Ovary (tissue), 9 donors: ENCODE data around the gene PLPP6. TPM values are rescaled to one million over a fixed set of nuclear protein-coding genes. Genes with fewer than 3 reads are reported as not detected.

ENCODE experiments used
- DNase-seq, 5 donors: peaks; one replicate each; pipeline ENCODE4 v3.0.0-alpha.2; 2019 to 2020
- H3K27ac ChIP-seq, 2 donors: fragments of 200-600 bp; one replicate each; pipeline versions ENCODE4 v1.5.1 to v1.8.0; 2019 to 2022
- H3K27me3 ChIP-seq: fragments of 200-600 bp; one replicate; pipeline ENCODE4 v1.8.0; 2022
- H3K36me3 ChIP-seq: fragments of 200-600 bp; sonication (generic); one replicate; pipeline ENCODE4 v1.5.1; 2019
- H3K4me1 ChIP-seq: one replicate; pipeline ENCODE4 v1.8.1; 2013; ENCODE audit warnings: mild to moderate bottlenecking, moderate library complexity; ENCODE audit not compliant: insufficient read depth
- H3K4me3 ChIP-seq: fragments of 200-600 bp; sonication (generic); one replicate; pipeline ENCODE4 v1.5.1; 2017
- H3K9me3 ChIP-seq, 2 donors: fragments of 200-600 bp in 1 of 2; sonication (generic) in 1 of 2; one replicate each; pipeline versions ENCODE4 v1.5.1 to v1.8.1; 2013 to 2019; ENCODE audit warnings: mild to moderate bottlenecking in 1 of 2, moderate library complexity in 1 of 2
- CTCF ChIP-seq, 3 donors: fragments of 450-650 bp in 2 of 3; fragments of 200-600 bp in 1 of 3; IDR thresholded peaks; one replicate each; pipeline versions ENCODE4 v1.5.1 to v1.8.0; 2016 to 2022; ENCODE audit warnings: antibody characterized with exemption in 3 of 3, mild to moderate bottlenecking in 1 of 3
- EP300 ChIP-seq: sonication (generic); formaldehyde crosslinking; IDR thresholded peaks from one replicate; pipeline ENCODE4 v1.6.1; 2017; ENCODE audit warnings: antibody characterized with exemption
- POLR2A ChIP-seq: fragments of 450-650 bp; IDR thresholded peaks from one replicate; pipeline ENCODE4 v1.6.1; 2017; ENCODE audit warnings: antibody characterized with exemption, mild to moderate bottlenecking, moderate library complexity
- WGBS, 3 donors: extraction: QIAGEN DNeasy Blood & Tissue Kit in 1 of 3; methylation state at CpG; one replicate each; pipeline versions ENCODE4 v1.1.5 to v1.1.7; 2013 to 2017; 5-methylcytosine and 5-hydroxymethylcytosine counted together
- intact Hi-C, 4 donors: fragments of 100-400 bp; cut with DNase I; formaldehyde crosslinking; loops; one replicate each; pipeline versions ENCODE4 v1.11.0 to v1.15.1; 2022 to 2023
- polyA plus RNA-seq, 2 donors: library from polyadenylated mRNA; stranded (reverse); fragments of 200-250 nt in 1 of 2; fragments of 350-450 nt in 1 of 2; fragmentation: Illumina TruSeq in 1 of 2; extraction: RNeasy Lipid Tissue Mini Kit (QIAGEN cat#74804) in 1 of 2; gene quantifications; one replicate each; pipeline ENCODE4 v1.2.3, GENCODE V29; 2013 to 2014
- total RNA-seq, 7 donors: library from RNA; depleted of rRNA in 2 of 7; stranded (reverse); fragments of >200 nt in 2 of 7; fragmentation: NEBNext Ultra II Directional in 3 of 7; extraction: Animal tissue kit (Norgen Biotek cat#: 25700) in 3 of 7; gene quantifications; one replicate each; pipeline versions ENCODE4 v1.1.0 to v1.2.4, GENCODE V29; 2016 to 2023
- donor health status: DM: no; HTN: no; CAD: no; lungs with moderate emphysema.
- donor health status: DM: no; HTN: no; CAD: no.
- donor health status: Bipolar disorder and iron deficiency.
- donor health status: DM: yes; HTN: yes; CAD: no.
- donor health status: DM: no; HTN: no; CAD: no.
- donor health status: DM: yes; HTN: yes; CAD: no.

The PLPP6 gene
- total and polyA plus RNA-seq, 9 donors = 4.6 to 10.0 (median 5.3) TPM

- 52 to 65% (median 54%) methylated on average over 3 of the region's 3 CpGs for WGBS, 3 donors
- Histone ChIP-seq H3K4me3 (no peak overlapping the region), H3K27me3 (no peaks in the 10 kb centered on the region), H3K27ac (no peak overlapping the region), H3K4me1 (peaks cover 1% of the 10 kb centered on the region), H3K36me3 (no peaks in the 10 kb centered on the region), H3K9me3 (no peaks in the 10 kb centered on the region)
- intact Hi-C loops = no loop called here
- TF ChIP-seq EP300 = no peak
- DNase-seq = no peak
These were observed 44.3 kb upstream of the PLPP6 start for GRCh38 chr9:4617752-4618151.

- WGBS, 3 donors = 84 to 92% (median 89%) methylated on average over 2 of the region's 2 CpGs
- Histone ChIP-seq H3K27ac (no peak overlapping the region), H3K27me3 (no peaks in the 10 kb centered on the region), H3K4me1 (peaks cover 1% of the 10 kb centered on the region), H3K9me3 (no peaks in the 10 kb centered on the region), H3K4me3 (no peak overlapping the region), H3K36me3 (no peaks in the 10 kb centered on the region)
- intact Hi-C loops = no loop called here
- TF ChIP-seq POLR2A (no peak), EP300 (no peak), CTCF (IDR thresholded peaks at IDR 0.05) (no peak)
- no peak for DNase-seq
These were observed 43.4 kb upstream of the PLPP6 start for GRCh38 chr9:4618700-4619099.

- H3K4me3 ChIP-seq = no peak overlapping the region
- TF ChIP-seq CTCF (IDR thresholded peaks at IDR 0.05) (no peak), POLR2A (no peak)
- no peaks in the 10 kb centered on the region for H3K9me3 ChIP-seq
- no peaks in the 10 kb centered on the region for H3K27me3 ChIP-seq
- no peaks in the 10 kb centered on the region for H3K36me3 ChIP-seq
- 85 to 93% (median 89%) methylated on average over 3 of the region's 3 CpGs for WGBS, 3 donors
- DNase-seq = no peak
- intact Hi-C loops = no loop called here
- no peak overlapping the region for H3K27ac ChIP-seq
- peaks cover 1% of the 10 kb centered on the region for H3K4me1 ChIP-seq
These were observed 41.9 kb upstream of the PLPP6 start for GRCh38 chr9:4620057-4620765.

- TF ChIP-seq EP300 (no peak), POLR2A (no peak), CTCF (IDR thresholded peaks at IDR 0.05) (no peak)
- H3K27me3 ChIP-seq = no peaks in the 10 kb centered on the region
- WGBS, 3 donors = 45 to 54% (median 48%) methylated on average over 2 of the region's 2 CpGs
- no peak overlapping the region for H3K27ac ChIP-seq
- intact Hi-C loops = no loop called here
- no peaks in the 10 kb centered on the region for H3K36me3 ChIP-seq
- H3K4me1 ChIP-seq = peaks cover 1% of the 10 kb centered on the region
- no peak overlapping the region for H3K4me3 ChIP-seq
- no peaks in the 10 kb centered on the region for H3K9me3 ChIP-seq
- no peak for DNase-seq
These were observed 41.1 kb upstream of the PLPP6 start for GRCh38 chr9:4620881-4621555.

GRCh38 chr9:4622016-4622415, 40.1 kb upstream of the PLPP6 start:
- no peak overlapping the region for H3K27ac ChIP-seq
- intact Hi-C loops = no loop called here
- H3K36me3 ChIP-seq = no peaks in the 10 kb centered on the region
- no peaks in the 10 kb centered on the region for H3K27me3 ChIP-seq
- no peaks in the 10 kb centered on the region for H3K9me3 ChIP-seq
- 82 to 85% (median 82%) methylated on average over 10 of the region's 10 CpGs for WGBS, 3 donors
- H3K4me3 ChIP-seq = no peak overlapping the region
- no peak for DNase-seq
- peaks cover 1% of the 10 kb centered on the region for H3K4me1 ChIP-seq
- TF ChIP-seq POLR2A (no peak), CTCF (IDR thresholded peaks at IDR 0.05) (no peak), EP300 (no peak)
